ENCODE data around the gene IGSF9. TPM values are rescaled to one million over a fixed set of nuclear protein-coding genes. Genes with fewer than 3 reads are reported as not detected.

Gene IGSF9
- total and polyA plus RNA-seq, 2 donors = 1.6 to 1.7 TPM

DNA sequence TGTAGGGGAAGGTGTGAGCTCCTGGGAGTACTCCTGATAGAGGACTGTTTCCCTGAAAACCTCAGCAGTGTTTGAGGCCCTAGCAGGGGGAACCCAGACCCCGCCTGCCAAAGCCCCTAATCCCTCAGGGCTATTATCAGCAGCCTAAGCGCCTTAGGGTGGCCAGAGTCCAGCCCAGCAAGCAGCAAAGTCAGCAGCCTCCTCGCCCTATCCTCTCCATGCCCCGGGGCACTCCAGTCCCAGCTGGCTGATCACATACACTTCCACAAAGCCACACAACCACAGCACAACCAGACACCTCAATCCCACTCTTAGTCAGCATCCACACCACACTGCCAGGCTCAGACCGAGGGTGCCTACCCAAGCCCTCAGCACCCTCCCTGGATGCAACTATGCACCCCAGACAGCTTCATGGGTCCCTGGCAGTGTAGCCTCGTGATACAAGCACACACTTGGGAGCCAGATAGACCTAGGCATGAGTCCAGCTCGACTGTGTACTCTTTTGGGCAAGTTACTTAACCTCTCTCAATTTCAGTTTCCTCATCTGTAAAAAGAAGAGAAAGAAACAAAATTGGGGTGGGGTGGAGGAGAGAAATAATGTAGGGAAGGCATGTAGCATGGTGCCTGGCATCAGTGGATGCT, 7.1 kb downstream of the IGSF9 start:
- 43% methylated on average over 7 of the region's 7 CpGs for WGBS
- Histone ChIP-seq H3K4me3 (ENCODE audit: low read depth, low read length) (no peak overlapping the region), H3K4me1 (ENCODE audit: insufficient read depth) (no peaks in the 10 kb centered on the region), H3K27ac (ENCODE audit: low read depth) (no peak overlapping the region), H3K36me3 (ENCODE audit: insufficient read depth) (no peaks in the 10 kb centered on the region)
- no peak for DNase-seq (ENCODE audit: extremely low spot score)

GRCh38 chr1:159937054-159937750, 8.2 kb downstream of the IGSF9 start:
- no peaks in the 10 kb centered on the region for H3K4me1 ChIP-seq (ENCODE audit: insufficient read depth)
- H3K36me3 ChIP-seq (ENCODE audit: insufficient read depth) = no peaks in the 10 kb centered on the region
- H3K27ac ChIP-seq (ENCODE audit: low read depth) = no peak overlapping the region
- DNase-seq (ENCODE audit: extremely low spot score) = no peak
- H3K4me3 ChIP-seq (ENCODE audit: low read depth, low read length) = no peak overlapping the region
- WGBS = 38% methylated on average over 4 of the region's 4 CpGs

GRCh38 chr1:159936273-159936904, 9.0 kb downstream of the IGSF9 start:
- no peak for DNase-seq (ENCODE audit: extremely low spot score)
- Histone ChIP-seq H3K4me1 (ENCODE audit: insufficient read depth) (no peaks in the 10 kb centered on the region), H3K27ac (ENCODE audit: low read depth) (no peak overlapping the region), H3K36me3 (ENCODE audit: insufficient read depth) (no peaks in the 10 kb centered on the region), H3K4me3 (ENCODE audit: low read depth, low read length) (no peak overlapping the region)
- WGBS = 38% methylated on average over 16 of the region's 16 CpGs

DNA sequence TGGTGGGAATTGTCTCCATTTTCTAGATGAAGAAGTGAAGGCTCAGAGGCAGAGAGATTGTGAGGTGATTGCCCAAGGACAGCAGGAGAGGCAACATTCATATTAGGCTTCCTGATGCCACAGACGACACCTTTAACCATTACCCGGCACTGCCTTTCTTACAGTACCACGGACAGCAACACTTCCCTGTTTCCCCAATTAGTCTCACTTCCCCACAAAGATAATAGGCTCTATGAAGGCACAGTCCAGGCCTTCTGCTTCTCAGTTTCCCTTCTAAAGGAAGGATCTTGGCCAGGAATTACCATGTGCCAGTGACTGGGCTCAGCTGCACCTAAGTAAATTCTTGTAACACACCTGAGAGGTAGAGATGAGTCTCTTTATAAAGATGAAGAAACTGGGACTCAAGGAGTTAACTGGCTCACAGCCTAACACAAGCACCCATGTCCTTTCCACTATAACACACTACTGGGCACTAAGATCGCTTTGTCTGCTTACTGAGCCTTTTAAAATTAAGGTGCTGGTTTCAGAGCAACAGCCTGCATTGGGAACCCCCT, 9.6 kb downstream of the IGSF9 start:
- no peak overlapping the region for H3K4me3 ChIP-seq (ENCODE audit: low read depth, low read length)
- no peaks in the 10 kb centered on the region for H3K4me1 ChIP-seq (ENCODE audit: insufficient read depth)
- DNase-seq (ENCODE audit: extremely low spot score) = no peak
- WGBS = 79% methylated on average over 4 of the region's 4 CpGs
- H3K36me3 ChIP-seq (ENCODE audit: insufficient read depth) = no peaks in the 10 kb centered on the region
- no peak overlapping the region for H3K27ac ChIP-seq (ENCODE audit: low read depth)

GRCh38 chr1:159935305-159935704, 10.1 kb downstream of the IGSF9 start:
- Histone ChIP-seq H3K4me1 (ENCODE audit: insufficient read depth) (no peaks in the 10 kb centered on the region), H3K27ac (ENCODE audit: low read depth) (no peak overlapping the region), H3K4me3 (ENCODE audit: low read depth, low read length) (no peak overlapping the region), H3K36me3 (ENCODE audit: insufficient read depth) (no peaks in the 10 kb centered on the region)
- no peak for DNase-seq (ENCODE audit: extremely low spot score)
- WGBS = 94% methylated on average over 11 of the region's 11 CpGs

DNA sequence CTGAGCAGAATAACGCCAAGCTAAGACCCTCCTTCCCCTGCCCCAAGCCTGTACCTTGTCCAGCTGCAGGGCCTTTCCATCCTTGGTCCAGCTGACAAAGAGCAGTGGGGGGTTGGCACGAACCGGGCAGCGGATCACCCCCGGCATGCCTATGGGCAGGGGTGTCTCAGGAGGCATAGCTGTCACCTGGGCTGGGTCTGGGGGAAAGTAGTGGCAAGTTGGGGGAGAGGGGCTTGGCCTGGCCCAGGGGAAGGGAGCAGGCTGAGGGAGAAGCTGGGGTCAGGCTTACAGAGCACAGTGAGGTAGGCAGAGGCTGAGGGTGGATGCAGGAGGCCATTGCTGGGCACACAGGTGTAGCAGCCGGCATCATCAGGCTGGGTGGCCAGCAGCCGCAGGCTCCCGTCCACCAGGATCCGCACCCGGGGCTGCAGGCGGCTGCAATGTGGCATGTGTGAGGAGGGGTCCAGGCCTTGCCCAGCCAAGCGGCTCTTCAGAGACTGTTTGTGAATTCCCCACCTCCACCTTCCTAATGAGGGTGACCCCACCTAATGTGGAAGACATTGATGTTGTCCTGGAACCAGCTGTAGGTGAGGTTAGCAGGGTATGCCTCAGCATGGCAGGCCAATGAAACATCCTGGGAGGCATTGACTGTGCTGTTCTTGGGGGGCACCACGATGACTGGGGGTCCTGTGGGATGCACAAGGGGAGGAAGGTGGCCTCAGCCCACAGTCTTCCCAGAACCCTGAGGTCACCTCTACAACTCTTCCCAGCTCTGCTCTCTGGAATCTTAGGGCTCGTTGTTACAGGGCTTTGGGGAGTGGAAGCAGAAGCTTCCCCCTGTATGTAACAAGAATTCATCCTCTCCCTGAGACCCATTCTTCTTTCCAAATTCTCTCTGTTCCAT, 11.0 kb downstream of the IGSF9 start:
- Histone ChIP-seq H3K4me3 (ENCODE audit: low read depth, low read length) (no peak overlapping the region), H3K27ac (ENCODE audit: low read depth) (no peak overlapping the region), H3K4me1 (ENCODE audit: insufficient read depth) (no peaks in the 10 kb centered on the region), H3K36me3 (ENCODE audit: insufficient read depth) (no peaks in the 10 kb centered on the region)
- WGBS = 96% methylated on average over 14 of the region's 14 CpGs
- no peak for DNase-seq (ENCODE audit: extremely low spot score)

DNA sequence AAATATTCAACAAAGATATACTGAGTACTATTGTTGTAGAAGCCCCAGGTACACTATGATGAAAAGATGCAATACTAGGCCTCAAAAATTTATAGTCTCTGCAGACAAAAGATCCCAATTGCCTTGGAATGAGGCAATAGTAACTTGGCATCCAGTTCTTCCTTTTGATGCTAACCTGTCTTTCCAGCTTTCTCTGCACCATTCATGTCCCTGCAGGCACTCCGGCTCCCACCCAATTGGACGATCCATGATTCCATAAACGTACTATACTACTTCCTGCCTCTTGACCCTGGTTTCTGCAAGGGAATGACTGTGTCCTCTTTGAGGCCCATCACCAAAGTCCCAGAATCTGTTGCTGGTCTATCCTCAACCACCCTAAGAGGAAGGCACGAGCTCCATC, 12.1 kb downstream of the IGSF9 start:
- H3K4me3 ChIP-seq (ENCODE audit: low read depth, low read length) = no peak overlapping the region
- no peak overlapping the region for H3K27ac ChIP-seq (ENCODE audit: low read depth)
- 87% methylated on average over 4 of the region's 4 CpGs for WGBS
- no peaks in the 10 kb centered on the region for H3K36me3 ChIP-seq (ENCODE audit: insufficient read depth)
- no peaks in the 10 kb centered on the region for H3K4me1 ChIP-seq (ENCODE audit: insufficient read depth)
- DNase-seq (ENCODE audit: extremely low spot score) = no peak

DNA sequence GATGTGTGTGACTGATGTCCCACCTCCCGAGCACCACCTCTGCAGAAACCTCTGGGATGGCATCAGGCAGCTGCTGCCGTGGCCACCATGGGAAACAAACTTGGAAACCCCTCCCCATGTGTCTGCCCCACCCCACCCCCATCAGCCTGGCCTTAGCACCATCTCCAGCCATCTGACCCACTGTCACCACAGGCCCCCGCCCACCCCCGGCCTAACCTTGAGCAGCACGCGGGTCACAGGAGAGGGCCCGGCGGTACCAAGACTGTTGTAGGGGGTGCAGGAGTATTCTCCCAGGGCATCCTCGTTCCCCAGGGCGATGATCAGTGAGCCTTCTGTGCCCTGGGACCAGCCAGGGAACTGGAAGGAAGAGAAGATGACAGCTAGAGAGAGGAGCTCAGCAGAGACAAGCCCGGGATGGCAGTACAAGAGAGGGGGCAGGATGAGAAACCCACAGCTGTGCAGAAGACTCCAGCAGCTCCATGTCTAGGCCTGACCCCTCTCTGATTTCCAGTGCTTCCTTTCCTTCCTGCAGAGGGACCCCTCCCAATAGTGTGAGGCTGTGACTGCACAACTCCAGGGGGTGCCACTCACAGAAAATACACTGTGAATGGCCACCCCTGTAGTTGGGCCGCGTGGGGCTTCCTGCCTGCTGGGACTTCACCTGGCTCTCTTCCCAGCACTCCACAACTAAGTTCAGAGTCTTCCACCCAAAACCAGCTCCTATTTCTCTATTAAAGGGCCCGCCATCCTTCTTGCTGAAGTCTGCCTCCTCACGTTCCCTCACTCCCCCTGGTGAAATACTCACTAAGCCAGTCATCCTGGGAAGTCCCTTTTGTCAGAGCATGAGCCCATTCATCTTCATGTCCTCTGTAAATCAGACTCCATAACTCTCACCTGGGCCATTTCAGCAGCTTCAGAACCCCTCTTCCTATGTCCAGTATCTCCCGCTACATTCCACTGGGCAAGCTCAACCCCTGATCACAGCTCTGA, 12.8 kb downstream of the IGSF9 start:
- no peak overlapping the region for H3K27ac ChIP-seq (ENCODE audit: low read depth)
- WGBS = 81% methylated on average over 16 of the region's 16 CpGs
- no peak for DNase-seq (ENCODE audit: extremely low spot score)
- H3K4me3 ChIP-seq (ENCODE audit: low read depth, low read length) = no peak overlapping the region
- H3K4me1 ChIP-seq (ENCODE audit: insufficient read depth) = no peaks in the 10 kb centered on the region
- H3K36me3 ChIP-seq (ENCODE audit: insufficient read depth) = no peaks in the 10 kb centered on the region

DNA sequence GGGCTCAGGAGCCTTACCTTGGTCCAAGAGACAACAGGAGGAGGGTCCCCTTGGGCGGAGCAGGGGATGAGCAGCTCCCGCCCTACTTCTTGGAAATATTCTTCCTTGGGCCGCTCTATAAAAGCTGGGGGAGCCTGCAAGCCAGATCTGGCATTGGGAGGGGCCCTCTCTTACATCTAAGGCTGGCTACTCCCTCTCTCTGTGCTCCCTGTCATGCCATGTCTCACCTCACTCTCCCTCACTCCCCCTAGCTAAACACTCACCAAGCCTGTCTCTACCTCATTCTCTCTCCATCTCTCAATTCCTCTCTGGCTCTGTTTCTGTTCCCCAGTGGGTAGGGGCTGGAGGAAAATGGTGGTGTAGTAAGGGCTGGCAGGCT, 13.6 kb downstream of the IGSF9 start:
- no peak for DNase-seq (ENCODE audit: extremely low spot score)
- H3K36me3 ChIP-seq (ENCODE audit: insufficient read depth) = no peaks in the 10 kb centered on the region
- no peak overlapping the region for H3K27ac ChIP-seq (ENCODE audit: low read depth)
- 94% methylated on average over 3 of the region's 3 CpGs for WGBS
- no peak overlapping the region for H3K4me3 ChIP-seq (ENCODE audit: low read depth, low read length)
- no peaks in the 10 kb centered on the region for H3K4me1 ChIP-seq (ENCODE audit: insufficient read depth)

GRCh38 chr1:159931101-159931794, 14.2 kb downstream of the IGSF9 start:
- Histone ChIP-seq H3K4me1 (ENCODE audit: insufficient read depth) (no peaks in the 10 kb centered on the region), H3K4me3 (ENCODE audit: low read depth, low read length) (no peak overlapping the region), H3K36me3 (ENCODE audit: insufficient read depth) (no peaks in the 10 kb centered on the region), H3K27ac (ENCODE audit: low read depth) (no peak overlapping the region)
- no peak for DNase-seq (ENCODE audit: extremely low spot score)
- 90% methylated on average over 13 of the region's 13 CpGs for WGBS

DNA sequence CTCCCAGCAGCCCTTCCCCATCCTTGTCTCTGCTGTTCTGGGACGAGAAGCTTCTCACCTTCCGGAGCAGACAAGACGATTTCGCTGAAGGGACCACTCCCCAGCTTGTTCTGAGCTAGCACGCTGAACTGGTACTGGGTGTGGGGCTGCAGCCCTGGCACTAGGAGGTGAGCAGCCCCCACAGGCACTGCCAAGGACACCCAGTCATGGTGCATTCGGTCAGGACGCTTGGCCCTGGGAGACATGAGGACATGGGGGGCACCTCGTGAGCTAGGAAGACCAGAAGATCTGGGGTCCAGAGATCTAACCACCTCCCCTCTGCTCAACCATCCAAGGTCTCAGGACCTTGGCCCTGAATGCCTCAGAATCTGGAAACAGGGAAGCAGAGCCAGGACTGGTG, 14.8 kb downstream of the IGSF9 start:
- Histone ChIP-seq H3K4me1 (ENCODE audit: insufficient read depth) (no peaks in the 10 kb centered on the region), H3K4me3 (ENCODE audit: low read depth, low read length) (no peak overlapping the region), H3K36me3 (ENCODE audit: insufficient read depth) (no peaks in the 10 kb centered on the region), H3K27ac (ENCODE audit: low read depth) (no peak overlapping the region)
- no peak for DNase-seq (ENCODE audit: extremely low spot score)
- WGBS = 94% methylated on average over 8 of the region's 8 CpGs

- Histone ChIP-seq H3K4me1 (ENCODE audit: insufficient read depth) (no peaks in the 10 kb centered on the region), H3K27ac (ENCODE audit: low read depth) (no peak overlapping the region), H3K36me3 (ENCODE audit: insufficient read depth) (no peaks in the 10 kb centered on the region), H3K4me3 (ENCODE audit: low read depth, low read length) (no peak overlapping the region)
- WGBS = 95% methylated on average over 11 of the region's 11 CpGs
- DNase-seq (ENCODE audit: extremely low spot score) = no peak
Measured at GRCh38 chr1:159930216-159930615, 15.2 kb downstream of the IGSF9 start.

All from urinary bladder (tissue), 4 donors.